ENCODE data around the gene STX5. TPM values are rescaled to one million over a fixed set of nuclear protein-coding genes. Genes with fewer than 3 reads are reported as not detected.

STX5 gene
- total and polyA plus RNA-seq, 10 of the 15 experiments (the other 5 are each of a cell fraction or from before 2014, with no cell fraction given) = 3.8 to 35.4 (median 27.4) TPM

DNA sequence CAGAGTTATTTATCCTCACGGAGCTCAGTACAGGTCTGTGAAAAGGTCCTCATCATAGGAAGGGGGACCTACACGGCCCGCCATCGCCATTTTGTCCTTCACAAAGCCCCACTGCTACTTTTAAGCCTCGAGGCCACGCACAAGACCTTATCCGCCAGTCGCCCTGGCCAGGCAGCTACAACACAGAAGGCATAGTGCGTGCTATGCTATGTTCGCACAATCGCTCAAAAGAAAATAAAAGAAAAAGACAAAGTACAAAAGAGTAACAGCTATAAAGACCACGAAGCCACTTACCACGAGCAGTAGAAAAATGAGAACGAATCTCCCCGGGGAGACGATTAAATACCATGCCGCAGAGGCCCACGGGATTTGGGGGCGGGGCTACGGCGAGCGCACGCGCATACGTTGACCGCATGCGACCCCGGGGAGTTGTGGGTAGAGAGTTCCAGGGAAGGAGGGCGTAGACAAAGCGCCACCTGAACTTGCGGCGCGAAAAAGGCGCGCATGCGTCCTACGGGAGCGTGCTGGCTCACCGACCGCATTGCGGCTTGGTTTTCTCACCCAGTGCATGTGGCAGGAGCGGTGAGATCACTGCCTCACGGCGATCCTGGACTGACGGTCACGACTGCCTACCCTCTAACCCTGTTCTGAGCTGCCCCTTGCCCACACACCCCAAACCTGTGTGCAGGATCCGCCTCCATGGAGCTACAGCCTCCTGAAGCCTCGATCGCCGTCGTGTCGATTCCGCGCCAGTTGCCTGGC is 23.9 kb upstream of the STX5 start (continued):
- TF ChIP-seq, protein P1, sequence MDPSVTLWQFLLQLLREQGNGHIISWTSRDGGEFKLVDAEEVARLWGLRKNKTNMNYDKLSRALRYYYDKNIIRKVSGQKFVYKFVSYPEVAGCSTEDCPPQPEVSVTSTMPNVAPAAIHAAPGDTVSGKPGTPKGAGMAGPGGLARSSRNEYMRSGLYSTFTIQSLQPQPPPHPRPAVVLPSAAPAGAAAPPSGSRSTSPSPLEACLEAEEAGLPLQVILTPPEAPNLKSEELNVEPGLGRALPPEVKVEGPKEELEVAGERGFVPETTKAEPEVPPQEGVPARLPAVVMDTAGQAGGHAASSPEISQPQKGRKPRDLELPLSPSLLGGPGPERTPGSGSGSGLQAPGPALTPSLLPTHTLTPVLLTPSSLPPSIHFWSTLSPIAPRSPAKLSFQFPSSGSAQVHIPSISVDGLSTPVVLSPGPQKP (IDR thresholded peaks at IDR 0.05; ENCODE audit: low read depth, low read length) = no peak
- TF ChIP-seq GATAD2B (conservative IDR thresholded peaks at IDR 0.05; ENCODE audit: low read depth) = peak; percentile 83
- no peak for TF ChIP-seq GABPA (IDR thresholded peaks at IDR 0.05; ENCODE audit: low read depth)
- peak; percentile 100 for TF ChIP-seq PML (IDR thresholded peaks at IDR 0.05; ENCODE audit: low read length)
- no peak for TF ChIP-seq BCLAF1 (IDR thresholded peaks at IDR 0.05)
- no peak for TF ChIP-seq ZNF24 (IDR thresholded peaks at IDR 0.05)
- TF ChIP-seq BCL11A (IDR thresholded peaks at IDR 0.05; ENCODE audit: low read depth, low read length) = peak; percentile 26; the same call in 1 of the 2 replicates
- TF ChIP-seq SMAD5 (IDR thresholded peaks at IDR 0.05; ENCODE audit: low read depth) = peak; percentile 99
- TF ChIP-seq, protein P2, sequence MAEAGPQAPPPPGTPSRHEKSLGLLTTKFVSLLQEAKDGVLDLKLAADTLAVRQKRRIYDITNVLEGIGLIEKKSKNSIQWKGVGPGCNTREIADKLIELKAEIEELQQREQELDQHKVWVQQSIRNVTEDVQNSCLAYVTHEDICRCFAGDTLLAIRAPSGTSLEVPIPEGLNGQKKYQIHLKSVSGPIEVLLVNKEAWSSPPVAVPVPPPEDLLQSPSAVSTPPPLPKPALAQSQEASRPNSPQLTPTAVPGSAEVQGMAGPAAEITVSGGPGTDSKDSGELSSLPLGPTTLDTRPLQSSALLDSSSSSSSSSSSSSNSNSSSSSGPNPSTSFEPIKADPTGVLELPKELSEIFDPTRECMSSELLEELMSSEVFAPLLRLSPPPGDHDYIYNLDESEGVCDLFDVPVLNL (IDR thresholded peaks at IDR 0.05; ENCODE audit: low read depth, low read length) = peak; percentile 91
- TF ChIP-seq PAX5 (IDR thresholded peaks at IDR 0.05; ENCODE audit: borderline replicate concordance, low read depth, low read length) = peak; percentile 78
- TF ChIP-seq ESRRA (IDR thresholded peaks at IDR 0.05; ENCODE audit: low read length) = peak; percentile 81; the same call in 1 of the 2 replicates
- no peak for TF ChIP-seq KAT2A (conservative IDR thresholded peaks at IDR 0.05; ENCODE audit: control insufficient read depth, low read depth, low read length)
- TF ChIP-seq E2F8 (IDR thresholded peaks at IDR 0.05; ENCODE audit: low read depth, partially characterized antibody) = no peak
- TF ChIP-seq, protein P3, sequence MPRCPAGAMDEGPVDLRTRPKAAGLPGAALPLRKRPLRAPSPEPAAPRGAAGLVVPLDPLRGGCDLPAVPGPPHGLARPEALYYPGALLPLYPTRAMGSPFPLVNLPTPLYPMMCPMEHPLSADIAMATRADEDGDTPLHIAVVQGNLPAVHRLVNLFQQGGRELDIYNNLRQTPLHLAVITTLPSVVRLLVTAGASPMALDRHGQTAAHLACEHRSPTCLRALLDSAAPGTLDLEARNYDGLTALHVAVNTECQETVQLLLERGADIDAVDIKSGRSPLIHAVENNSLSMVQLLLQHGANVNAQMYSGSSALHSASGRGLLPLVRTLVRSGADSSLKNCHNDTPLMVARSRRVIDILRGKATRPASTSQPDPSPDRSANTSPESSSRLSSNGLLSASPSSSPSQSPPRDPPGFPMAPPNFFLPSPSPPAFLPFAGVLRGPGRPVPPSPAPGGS (IDR thresholded peaks at IDR 0.05; ENCODE audit: borderline replicate concordance, insufficient read depth, low read depth, low read length, poor library complexity, severe bottlenecking) = peak; percentile 58
- TF ChIP-seq IRF3 (IDR thresholded peaks at IDR 0.05) = peak; percentile 52; the same call in 1 of the 2 replicates
- TF ChIP-seq RELA (IDR thresholded peaks at IDR 0.05; ENCODE audit: borderline replicate concordance, partially characterized antibody) = peak; percentile 9
- TF ChIP-seq HDAC2 (IDR thresholded peaks at IDR 0.05) = no peak
